ENCODE data around the gene ASB18. TPM values are rescaled to one million over a fixed set of nuclear protein-coding genes. Genes with fewer than 3 reads are reported as not detected.

ASB18 gene
- total RNA-seq, 2 experiments from 2014 or later = not detected

DNA sequence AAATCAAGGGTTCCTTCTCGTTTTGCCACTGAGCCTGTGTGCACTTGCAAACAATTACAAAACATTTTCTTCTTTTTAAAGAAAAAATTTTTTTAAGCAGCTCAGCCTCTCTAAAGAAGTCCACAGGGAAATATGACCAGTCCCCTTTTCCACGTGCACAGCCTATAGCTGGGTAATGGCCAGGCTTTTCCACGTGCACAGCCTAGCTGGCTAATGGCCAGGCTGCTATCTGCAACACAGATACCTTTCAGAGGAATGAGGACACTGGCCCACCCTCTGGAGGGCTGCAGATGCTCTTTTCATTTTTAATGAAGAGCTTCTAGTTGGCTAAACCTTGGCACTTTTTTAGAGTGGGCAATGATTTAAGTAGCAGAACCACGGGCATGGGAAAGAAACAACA, 46.3 kb downstream of the ASB18 start:
- Mint-ChIP-seq H3K36me3 (no peaks in the 10 kb centered on the region), H3K27me3 (peaks cover 8% of the 10 kb centered on the region), H3K4me1 (no peaks in the 10 kb centered on the region), H3K27ac (no peak overlapping the region), H3K9me3 (no peaks in the 10 kb centered on the region), H3K4me3 (no peak overlapping the region)
- DNase-seq (no peak), ATAC-seq (ENCODE audit: low read depth) (no peak)
- POLR2A ChIA-PET = no interaction called here

DNA sequence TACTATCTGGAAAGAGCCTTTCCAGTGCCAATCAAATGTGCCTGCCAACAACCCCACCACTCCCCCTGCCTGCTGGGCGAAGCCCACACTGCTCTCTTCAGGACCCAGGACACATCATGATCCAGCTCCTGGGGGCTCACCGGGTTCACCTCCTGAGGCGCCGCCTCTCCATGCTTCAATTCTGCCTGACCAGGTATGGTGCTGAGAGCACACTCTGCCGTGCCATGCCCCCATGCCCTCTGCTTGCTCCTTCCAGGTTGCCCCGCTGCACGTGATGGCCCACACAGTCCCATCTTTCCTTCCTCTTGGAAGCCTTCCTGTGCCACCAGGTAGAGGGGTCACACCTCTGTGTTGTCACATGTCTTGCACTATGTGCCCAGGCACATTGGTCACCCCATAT, 47.5 kb downstream of the ASB18 start:
- POLR2A ChIA-PET = no interaction called here
- DNase-seq (no peak), ATAC-seq (ENCODE audit: low read depth) (no peak)
- H3K4me3 Mint-ChIP-seq = no peak overlapping the region
- no peaks in the 10 kb centered on the region for H3K9me3 Mint-ChIP-seq
- peaks cover 13% of the 10 kb centered on the region for H3K27me3 Mint-ChIP-seq
- H3K27ac Mint-ChIP-seq = no peak overlapping the region
- H3K36me3 Mint-ChIP-seq = no peaks in the 10 kb centered on the region
- H3K4me1 Mint-ChIP-seq = no peaks in the 10 kb centered on the region

DNA sequence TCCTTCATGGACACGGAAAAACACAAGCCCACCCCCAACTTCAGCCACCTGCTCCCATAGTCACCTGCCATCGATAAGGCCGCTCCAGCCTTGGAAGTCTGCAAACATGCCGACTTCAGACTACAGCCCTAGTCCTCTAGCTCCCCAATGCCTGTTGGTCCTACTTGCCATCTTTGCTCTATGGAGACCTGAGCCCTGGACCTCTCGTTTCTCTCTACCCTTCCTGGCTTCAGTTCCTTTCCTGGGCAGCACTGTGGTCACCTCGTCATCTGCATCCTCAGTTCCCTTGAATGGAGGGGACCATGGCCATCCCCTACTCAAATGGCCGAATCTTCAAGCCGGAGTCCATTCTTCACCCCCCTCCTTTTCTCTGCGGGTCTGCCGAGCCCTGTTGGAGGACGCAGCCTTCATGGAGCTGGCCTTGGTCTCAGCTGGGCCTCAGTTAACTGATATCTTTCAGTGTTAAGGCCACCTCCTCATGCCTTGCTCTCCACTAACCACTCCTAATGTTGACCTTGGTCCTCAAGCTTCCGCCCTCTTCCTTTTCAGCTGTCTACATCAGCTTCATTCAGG, 48.4 kb downstream of the ASB18 start:
- POLR2A ChIA-PET = no interaction called here
- Mint-ChIP-seq H3K27me3 (peaks cover 13% of the 10 kb centered on the region), H3K4me1 (no peaks in the 10 kb centered on the region), H3K36me3 (no peaks in the 10 kb centered on the region), H3K27ac (no peak overlapping the region), H3K4me3 (no peak overlapping the region), H3K9me3 (no peaks in the 10 kb centered on the region)
- no peak for ATAC-seq (ENCODE audit: low read depth)
- DNase-seq = no peak

DNA sequence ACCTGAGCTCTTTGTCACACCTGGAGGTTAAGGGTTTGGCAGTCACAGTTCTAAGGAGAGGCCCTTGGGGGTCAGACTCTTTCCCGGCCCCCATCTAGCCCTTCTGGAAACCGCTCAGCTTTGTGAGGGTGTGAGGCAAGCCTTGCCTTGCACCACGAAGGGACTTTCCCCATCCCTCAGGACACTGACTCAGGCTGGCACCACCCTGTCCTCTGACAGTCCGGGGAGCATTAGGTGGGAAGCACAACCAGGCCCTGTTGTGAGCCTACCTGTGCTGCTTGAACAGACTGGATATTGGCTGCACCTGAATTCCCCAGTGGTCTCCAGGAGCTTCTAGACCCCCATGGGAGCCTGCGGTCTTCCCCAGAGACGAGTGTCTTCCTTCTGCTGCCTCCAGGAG, 49.0 kb downstream of the ASB18 start:
- Mint-ChIP-seq H3K4me3 (no peak overlapping the region), H3K36me3 (no peaks in the 10 kb centered on the region), H3K9me3 (no peaks in the 10 kb centered on the region), H3K27me3 (peaks cover 13% of the 10 kb centered on the region), H3K4me1 (no peaks in the 10 kb centered on the region), H3K27ac (no peak overlapping the region)
- POLR2A ChIA-PET = no interaction called here
- DNase-seq (no peak), ATAC-seq (ENCODE audit: low read depth) (no peak)

DNA sequence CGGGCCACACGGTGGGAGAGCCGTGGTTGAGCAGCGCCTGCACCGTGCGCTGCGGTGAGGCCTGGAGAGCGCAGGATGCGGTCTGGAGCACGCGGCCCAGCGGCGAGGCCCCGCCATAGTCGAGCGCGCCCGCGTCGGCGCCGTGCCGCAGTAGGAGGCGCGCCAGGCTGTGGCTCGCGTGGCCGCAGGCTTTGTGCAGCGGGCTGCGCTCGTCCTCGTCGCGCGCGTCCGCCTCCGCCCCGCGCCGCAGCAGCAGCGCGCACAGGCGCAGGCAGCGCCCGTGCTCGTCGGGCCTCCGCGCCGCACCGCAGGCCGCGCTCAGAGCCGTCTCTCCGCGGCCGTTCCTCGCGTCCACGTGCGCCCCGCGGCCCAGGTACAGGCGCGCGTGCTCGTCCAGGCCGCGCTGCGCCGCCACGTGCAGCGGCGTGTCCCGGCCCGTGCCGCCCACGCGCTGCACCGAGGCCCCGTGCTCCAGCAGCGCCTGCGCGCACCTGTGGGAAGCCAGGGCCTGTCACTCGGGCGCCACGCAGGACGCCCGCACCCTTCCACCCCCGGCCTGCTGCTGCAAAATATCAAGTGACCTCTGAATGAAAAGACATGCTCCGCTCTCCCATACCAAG, 49.7 kb downstream of the ASB18 start:
- Mint-ChIP-seq H3K27ac (no peak overlapping the region), H3K27me3 (peaks cover 13% of the 10 kb centered on the region), H3K4me1 (no peaks in the 10 kb centered on the region), H3K9me3 (no peaks in the 10 kb centered on the region), H3K36me3 (no peaks in the 10 kb centered on the region), H3K4me3 (no peak overlapping the region)
- ATAC-seq (ENCODE audit: low read depth) (no peak), DNase-seq (no peak)
- POLR2A ChIA-PET = no interaction called here

DNA sequence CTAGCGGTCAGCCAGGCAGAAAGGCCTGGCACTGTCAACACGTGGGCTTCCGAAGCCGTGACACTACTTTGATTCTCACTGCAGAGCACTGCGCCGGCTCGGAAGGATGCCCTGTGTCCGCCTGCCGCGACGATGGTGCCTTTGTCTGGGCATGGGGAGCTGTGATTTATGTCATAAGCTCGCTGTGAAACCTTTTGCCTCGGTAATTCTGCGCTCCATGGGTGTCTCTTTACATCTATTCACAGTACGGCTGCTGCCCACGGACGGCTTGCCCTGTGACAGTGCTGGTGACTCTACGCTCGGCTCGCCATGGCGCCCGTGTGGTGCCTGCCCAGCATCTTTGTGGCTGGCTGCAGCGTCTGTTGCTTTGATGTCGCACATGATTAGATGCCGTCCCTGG, 52.9 kb downstream of the ASB18 start:
- H3K36me3 Mint-ChIP-seq = no peaks in the 10 kb centered on the region
- DNase-seq (no peak), ATAC-seq (ENCODE audit: low read depth) (no peak)
- POLR2A ChIA-PET = no interaction called here
- H3K27me3 Mint-ChIP-seq = peaks cover 13% of the 10 kb centered on the region
- no peaks in the 10 kb centered on the region for H3K4me1 Mint-ChIP-seq
- peaks cover 2% of the 10 kb centered on the region for H3K9me3 Mint-ChIP-seq
- H3K27ac Mint-ChIP-seq = no peak overlapping the region
- H3K4me3 Mint-ChIP-seq = no peak overlapping the region

DNA sequence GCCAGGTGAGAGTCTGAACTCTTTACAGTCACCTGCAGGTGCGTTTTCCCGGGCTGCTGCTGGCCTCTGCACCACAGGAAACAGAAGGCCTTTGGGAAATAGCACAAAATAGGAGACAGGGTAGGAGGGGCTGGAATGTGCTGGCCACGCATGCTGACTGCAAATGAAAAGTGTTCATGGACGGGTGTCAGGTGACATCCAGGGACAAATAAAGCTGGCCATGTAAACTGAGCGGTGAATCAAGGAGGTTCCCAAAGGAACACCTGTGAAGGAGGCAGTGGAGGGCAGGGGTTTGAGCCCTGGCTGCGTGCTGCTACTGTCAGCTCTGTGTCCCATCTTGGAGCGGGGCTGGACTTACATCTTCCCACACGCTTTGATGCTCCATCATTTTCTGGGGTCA, 53.7 kb downstream of the ASB18 start:
- H3K9me3 Mint-ChIP-seq = peaks cover 2% of the 10 kb centered on the region
- no peaks in the 10 kb centered on the region for H3K4me1 Mint-ChIP-seq
- H3K27ac Mint-ChIP-seq = no peak overlapping the region
- H3K36me3 Mint-ChIP-seq = no peaks in the 10 kb centered on the region
- peaks cover 11% of the 10 kb centered on the region for H3K27me3 Mint-ChIP-seq
- ATAC-seq (ENCODE audit: low read depth) (no peak), DNase-seq (no peak)
- no peak overlapping the region for H3K4me3 Mint-ChIP-seq
- POLR2A ChIA-PET = no interaction called here

DNA sequence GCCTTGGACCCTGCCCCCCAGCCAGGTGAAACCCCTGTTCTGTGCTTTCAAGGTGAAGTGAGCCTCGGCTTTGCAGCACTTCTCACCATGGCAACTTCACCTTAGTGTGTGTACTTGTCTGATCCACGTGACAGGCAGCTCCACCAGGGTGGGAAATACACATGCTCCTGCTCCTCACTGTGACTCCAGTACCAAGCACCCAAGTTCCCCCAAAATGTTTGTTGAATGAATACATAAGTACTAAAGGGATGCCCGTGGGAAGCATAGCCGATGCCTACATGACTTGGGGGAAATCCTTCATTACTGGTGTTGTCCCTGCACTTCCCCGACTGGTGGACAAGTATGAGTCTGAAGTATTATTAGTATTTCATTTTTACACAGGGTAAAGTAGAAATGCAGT, 54.2 kb downstream of the ASB18 start:
- H3K36me3 Mint-ChIP-seq = no peaks in the 10 kb centered on the region

DNA sequence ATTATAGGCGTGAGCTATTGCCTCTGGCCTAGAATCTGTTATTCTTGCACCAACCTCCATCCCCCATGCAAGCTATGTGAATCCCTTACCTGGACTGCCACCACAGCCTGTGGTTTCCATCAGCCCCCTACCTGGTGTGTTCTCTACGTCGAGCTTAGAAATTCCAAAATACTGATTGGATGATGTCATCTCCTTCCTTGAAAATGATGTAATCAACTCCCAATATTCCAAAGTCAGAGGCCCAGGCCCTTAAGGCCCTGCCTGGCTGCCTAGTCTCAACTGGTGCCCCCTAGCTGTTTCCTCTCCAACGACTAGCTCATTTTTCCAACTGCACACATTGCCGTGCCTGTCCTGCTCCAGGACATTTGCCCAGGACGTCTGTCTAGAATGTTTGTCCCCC, 54.7 kb downstream of the ASB18 start:
- H3K27me3 Mint-ChIP-seq = peaks cover 11% of the 10 kb centered on the region
- DNase-seq (no peak), ATAC-seq (ENCODE audit: low read depth) (no peak)
- H3K9me3 Mint-ChIP-seq = peaks cover 2% of the 10 kb centered on the region
- no peaks in the 10 kb centered on the region for H3K36me3 Mint-ChIP-seq
- no peak overlapping the region for H3K4me3 Mint-ChIP-seq
- H3K4me1 Mint-ChIP-seq = no peaks in the 10 kb centered on the region
- H3K27ac Mint-ChIP-seq = no peak overlapping the region
- POLR2A ChIA-PET = interaction anchor here (0.6 kb wide), 1 partner anchor 257 kb away, joined by 4 read pairs; no protein-coding TSS in a partner anchor

More for the DNA sequence above, 54.2 kb downstream of the ASB18 start:
- peaks cover 2% of the 10 kb centered on the region for H3K9me3 Mint-ChIP-seq
- ATAC-seq (ENCODE audit: low read depth) (no peak), DNase-seq (no peak)
- H3K27ac Mint-ChIP-seq = no peak overlapping the region
- peaks cover 11% of the 10 kb centered on the region for H3K27me3 Mint-ChIP-seq
- POLR2A ChIA-PET = no interaction called here
- no peaks in the 10 kb centered on the region for H3K4me1 Mint-ChIP-seq
- no peak overlapping the region for H3K4me3 Mint-ChIP-seq

DNA sequence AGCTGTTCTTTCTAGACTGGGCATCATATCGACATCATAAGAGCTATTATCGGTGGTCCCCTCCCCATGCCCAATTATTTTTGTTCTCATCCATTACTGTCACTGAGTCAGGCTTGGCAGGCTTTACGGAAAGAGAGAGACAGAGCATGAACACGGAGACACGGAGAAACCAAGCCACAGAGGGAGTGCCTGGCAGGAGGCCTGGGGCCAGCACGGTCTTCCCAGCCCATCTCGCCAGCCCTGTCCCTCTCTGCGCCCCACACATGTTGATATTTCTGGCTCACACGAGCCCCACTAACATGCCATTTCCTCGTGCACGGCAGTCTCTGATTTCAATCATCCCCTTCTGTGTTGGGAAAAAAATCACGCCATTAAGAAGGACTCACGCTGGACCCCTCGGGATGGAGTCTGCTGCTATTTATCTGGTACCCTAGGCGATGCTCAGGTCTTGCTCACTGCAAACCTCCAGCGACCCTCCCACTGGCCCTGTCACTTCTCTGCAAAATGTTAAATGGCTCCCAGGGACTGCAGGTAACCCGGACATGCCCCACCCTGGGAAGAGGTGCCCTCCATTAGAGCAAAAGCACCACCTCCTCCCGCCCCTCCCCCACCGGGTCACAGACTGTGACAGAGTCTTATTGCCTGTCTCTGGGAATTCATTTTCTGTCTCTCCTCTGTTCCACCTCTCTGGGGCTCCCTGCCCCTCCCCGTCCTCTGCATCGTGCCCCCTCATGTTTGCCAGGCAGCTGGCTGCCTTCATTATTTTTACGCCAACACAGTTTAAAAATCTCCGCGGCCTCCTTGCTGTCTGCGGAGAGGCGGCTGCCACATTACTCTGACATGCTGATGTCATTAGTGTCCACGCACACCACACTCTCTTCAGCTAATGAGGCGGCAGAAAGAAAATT, 55.9 kb downstream of the ASB18 start:
- DNase-seq (no peak), ATAC-seq (ENCODE audit: low read depth) (no peak)
- H3K9me3 Mint-ChIP-seq = peaks cover 2% of the 10 kb centered on the region
- no peaks in the 10 kb centered on the region for H3K36me3 Mint-ChIP-seq
- no peak overlapping the region for H3K4me3 Mint-ChIP-seq
- POLR2A ChIA-PET = no interaction called here
- H3K27me3 Mint-ChIP-seq = peaks cover 5% of the 10 kb centered on the region
- H3K4me1 Mint-ChIP-seq = no peaks in the 10 kb centered on the region
- H3K27ac Mint-ChIP-seq = no peak overlapping the region

DNA sequence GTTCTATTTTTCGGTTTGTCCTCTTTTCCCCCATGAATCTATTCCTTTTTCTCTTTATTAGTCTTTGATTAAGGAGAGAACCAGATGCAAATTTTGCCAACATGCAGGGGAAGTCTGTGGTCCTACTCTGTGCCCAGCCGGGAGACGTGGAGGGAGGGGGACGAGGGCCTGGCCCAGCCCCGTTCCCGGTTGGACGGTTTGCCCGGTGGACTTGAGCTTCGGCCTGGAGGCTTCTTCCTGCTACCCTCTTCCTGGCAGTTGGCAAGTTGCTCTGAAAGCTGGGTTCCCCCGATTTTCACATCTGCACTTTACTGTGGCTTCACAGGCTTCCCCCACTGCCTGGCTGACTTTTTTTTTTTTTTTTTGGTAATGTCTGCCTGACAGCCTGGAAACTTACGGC, 56.7 kb downstream of the ASB18 start:
- POLR2A ChIA-PET = no interaction called here
- Mint-ChIP-seq H3K9me3 (peaks cover 2% of the 10 kb centered on the region), H3K36me3 (no peaks in the 10 kb centered on the region), H3K4me3 (no peak overlapping the region), H3K27me3 (peaks cover 1% of the 10 kb centered on the region), H3K4me1 (no peaks in the 10 kb centered on the region), H3K27ac (no peak overlapping the region)
- ATAC-seq (ENCODE audit: low read depth) (no peak), DNase-seq (no peak)

DNA sequence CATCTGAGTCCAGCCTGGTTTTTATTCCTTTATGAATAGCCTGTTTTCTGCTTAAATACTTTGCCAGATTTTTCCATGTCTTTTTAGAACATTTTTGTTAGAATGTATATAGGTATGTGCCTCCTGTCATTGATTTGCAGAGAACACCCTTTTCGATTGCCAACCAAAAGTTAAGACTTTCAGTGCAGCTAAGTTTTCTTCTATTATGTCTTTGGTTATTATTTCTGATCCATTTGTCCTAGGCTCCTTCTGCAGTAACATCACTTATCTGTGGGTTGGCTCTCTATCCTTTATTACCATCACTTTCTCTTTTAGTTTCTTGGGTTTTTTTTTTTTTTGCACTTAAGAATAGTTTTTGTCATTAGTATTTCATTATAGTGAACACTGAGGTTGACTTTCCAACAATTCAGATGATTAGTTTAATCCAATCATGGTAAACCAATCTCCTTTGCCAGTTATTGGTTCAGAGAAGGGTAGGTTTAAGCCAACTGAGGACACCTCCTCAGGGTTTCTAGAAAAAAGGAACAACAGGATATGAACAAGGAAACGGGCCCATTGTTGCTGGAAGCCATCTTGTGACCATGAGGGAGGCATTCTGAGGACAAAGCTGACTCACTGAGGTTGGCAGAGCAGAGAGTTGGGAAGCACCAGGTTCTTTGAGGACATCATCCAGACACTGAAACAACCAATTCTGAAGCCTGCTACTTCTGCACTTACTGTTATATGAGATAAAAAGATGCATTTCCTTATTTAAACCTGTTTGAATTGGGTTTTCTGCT, 58.1 kb downstream of the ASB18 start:
- no peaks in the 10 kb centered on the region for H3K36me3 Mint-ChIP-seq
- no peak overlapping the region for H3K27ac Mint-ChIP-seq
- peaks cover 2% of the 10 kb centered on the region for H3K9me3 Mint-ChIP-seq
- no peaks in the 10 kb centered on the region for H3K4me1 Mint-ChIP-seq
- H3K4me3 Mint-ChIP-seq = no peak overlapping the region
- no peaks in the 10 kb centered on the region for H3K27me3 Mint-ChIP-seq
- DNase-seq (no peak), ATAC-seq (ENCODE audit: low read depth) (no peak)
- POLR2A ChIA-PET = no interaction called here

DNA sequence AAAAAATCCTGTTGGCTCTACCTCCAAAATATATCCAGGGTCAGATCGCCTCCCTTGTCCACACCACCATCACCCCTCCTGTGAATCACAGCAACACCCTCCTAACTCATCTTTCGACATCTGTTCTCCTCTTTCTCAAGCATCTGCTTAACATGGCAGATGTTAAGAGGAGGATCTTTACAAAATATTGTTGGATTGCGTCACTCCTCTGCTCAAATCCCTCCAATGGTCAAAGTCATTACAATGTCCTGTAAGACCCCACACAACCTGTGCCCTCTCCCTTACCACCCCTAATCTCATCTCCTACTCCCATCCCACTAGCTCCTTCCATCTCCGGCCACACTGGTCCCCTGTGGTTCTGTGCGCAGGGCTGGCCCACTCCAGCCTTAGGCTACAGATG, 59.3 kb downstream of the ASB18 start:
- Mint-ChIP-seq H3K36me3 (no peaks in the 10 kb centered on the region), H3K27me3 (no peaks in the 10 kb centered on the region), H3K9me3 (peaks cover 2% of the 10 kb centered on the region), H3K4me1 (no peaks in the 10 kb centered on the region), H3K27ac (no peak overlapping the region), H3K4me3 (no peak overlapping the region)
- POLR2A ChIA-PET = no interaction called here
- DNase-seq (no peak), ATAC-seq (ENCODE audit: low read depth) (no peak)
